Keratinocyte (primary cell): Measurements from ENCODE around the gene SLX4IP. TPM values are rescaled to one million over a fixed set of nuclear protein-coding genes. Genes with fewer than 3 reads are reported as not detected.

Experiments used
- DNase-seq: peaks from one replicate; pipeline ENCODE4 v3.0.0-alpha.2; 2011; ENCODE audit warnings: low read depth, missing footprints, low spot score
- FAIRE-seq: peaks from 2 replicates; lab custom pipeline; 2011; peaks lifted over from hg19 to GRCh38; lab: Jason Lieb, UNC
- H2AFZ ChIP-seq: 2 replicates; pipeline ENCODE4 v1.6.0; 2012; ENCODE audit warnings: low read length, control low read depth, inconsistent platforms; ENCODE audit not compliant: control insufficient read depth
- H3K27ac ChIP-seq: 2 replicates; pipeline ENCODE4 v1.5.1; 2011; ENCODE audit warnings: low read length; ENCODE audit not compliant: control insufficient read depth, insufficient read depth
- H3K27me3 ChIP-seq: 3 replicates; pipeline ENCODE4 v1.6.0; 2011; ENCODE audit warnings: low read length; ENCODE audit not compliant: control insufficient read depth, insufficient read depth; ENCODE audit errors: extremely low read depth
- H3K36me3 ChIP-seq, 2 experiments: 2 replicates in 1 of 2; 3 replicates in 1 of 2; pipeline ENCODE4 v1.5.1; 2011; ENCODE audit warnings: low read length in 2 of 2, mild to moderate bottlenecking in 1 of 2; ENCODE audit not compliant: control insufficient read depth in 2 of 2, insufficient read depth in 2 of 2; ENCODE audit errors: extremely low read depth in 1 of 2
- H3K4me1 ChIP-seq: 3 replicates; pipeline ENCODE4 v1.5.1; 2011; ENCODE audit warnings: low read length; ENCODE audit not compliant: control insufficient read depth, insufficient read depth; ENCODE audit errors: extremely low read depth
- H3K4me2 ChIP-seq: 3 replicates; pipeline ENCODE4 v1.6.0; 2011; ENCODE audit warnings: low read depth, low read length; ENCODE audit not compliant: control insufficient read depth, insufficient read depth; ENCODE audit errors: extremely low read depth
- H3K4me3 ChIP-seq, 3 experiments: fragments of 200-600 bp in 1 of 3; sonication (generic) in 1 of 3; 2 replicates in 2 of 3; 3 replicates in 1 of 3; pipeline ENCODE4 v1.5.1; 2011 to 2016; ENCODE audit warnings: low read length in 3 of 3, mild to moderate bottlenecking in 3 of 3, control low read depth in 2 of 3, inconsistent platforms in 1 of 3, low read depth in 1 of 3, mixed read lengths in 1 of 3, mixed run types in 1 of 3, moderate library complexity in 1 of 3; ENCODE audit not compliant: control insufficient read depth in 2 of 3, insufficient read depth in 2 of 3; ENCODE audit errors: extremely low read depth in 1 of 3
- H3K79me2 ChIP-seq: 2 replicates; pipeline ENCODE4 v1.6.0; 2012; ENCODE audit warnings: low read length; ENCODE audit not compliant: control insufficient read depth, insufficient read depth
- H3K9ac ChIP-seq: 3 replicates; pipeline ENCODE4 v1.6.0; 2011; ENCODE audit warnings: low read length; ENCODE audit not compliant: control insufficient read depth, insufficient read depth; ENCODE audit errors: extremely low read depth
- H3K9me1 ChIP-seq: 3 replicates; pipeline ENCODE4 v1.6.0; 2011; ENCODE audit warnings: low read length; ENCODE audit not compliant: control insufficient read depth, insufficient read depth; ENCODE audit errors: extremely low read depth
- H3K9me3 ChIP-seq: 2 replicates; pipeline ENCODE4 v1.5.1; 2012; ENCODE audit warnings: low read depth, low read length; ENCODE audit not compliant: control insufficient read depth
- H4K20me1 ChIP-seq: 3 replicates; pipeline ENCODE4 v1.6.0; 2011; ENCODE audit warnings: low read length; ENCODE audit not compliant: control insufficient read depth, insufficient read depth; ENCODE audit errors: extremely low read depth
- CTCF ChIP-seq, 3 experiments: IDR thresholded peaks in 1 of 3; conservative IDR thresholded peaks in 1 of 3; optimal IDR thresholded peaks in 1 of 3; 2 replicates in 2 of 3; 3 replicates in 1 of 3; pipeline versions ENCODE3 to v1.5.1; 2011; ENCODE audit warnings: low read length in 3 of 3, mild to moderate bottlenecking in 3 of 3, moderate library complexity in 2 of 3, control low read depth in 1 of 3, inconsistent platforms in 1 of 3; ENCODE audit not compliant: insufficient read depth in 2 of 3; ENCODE audit errors: extremely low read depth in 1 of 3
- EZH2 ChIP-seq: IDR thresholded peaks from one replicate; pipeline ENCODE4 v1.6.1; 2012; ENCODE audit warnings: inconsistent platforms, mild to moderate bottlenecking, low read length, moderate library complexity
- dilution Hi-C: fragments of 300-500 bp; cut with MboI; formaldehyde crosslinking; loops from one replicate; pipeline ENCODE4 v1.7.0; 2020; ENCODE audit warnings: low sequenced_read_pairs; ENCODE audit not compliant: extremely low pct_ligation_motif_present
- polyA plus RNA-seq, 5 experiments: library from polyadenylated mRNA; depleted of rRNA in 3 of 5; stranded (reverse) in 3 of 5; stranded (forward) in 1 of 5; unstranded in 1 of 5; fragments of >200 nt; gene quantifications; 1 replicate in 1 of 5; 2 replicates in 3 of 5; 3 replicates in 1 of 5; pipeline versions ENCODE4 v1.2.1 to v1.2.3, GENCODE V29; 2011 to 2012; ENCODE audit warnings: missing spikeins in 2 of 5, low read depth in 1 of 5, low replicate concordance in 1 of 5

SLX4IP gene
- polyA plus RNA-seq, 1 donor (not counting 4 experiments of a cell fraction or from before 2014, with no cell fraction given): 3.0 TPM

GRCh38 chr20:10475225-10475624 lies 40.1 kb downstream of the SLX4IP start:
- Histone ChIP-seq H3K79me2 (peaks cover 9% of the 10 kb centered on the region), H3K4me2 (no peak overlapping the region), H3K36me3 (no peaks in the 10 kb centered on the region), H3K4me1 (peaks cover 4% of the 10 kb centered on the region), H3K27ac (no peak overlapping the region), H3K4me3 (no peak overlapping the region), H3K27me3 (no peaks in the 10 kb centered on the region), H3K9me3 (no peaks in the 10 kb centered on the region), H4K20me1 (no peaks in the 10 kb centered on the region), H3K9ac (no peak overlapping the region), H3K9me1 (no peaks in the 10 kb centered on the region), H2AFZ (no peak overlapping the region)
- dilution Hi-C loops: no loop called here
- DNase-seq: no peak
- TF ChIP-seq EZH2: no peak
- TF ChIP-seq CTCF (optimal IDR thresholded peaks at IDR 0.05 in 1 of 3, IDR thresholded peaks at IDR 0.05 in 1 of 3, conservative IDR thresholded peaks at IDR 0.05 in 1 of 3; ENCODE audit: extremely low read depth in 1 of 3, insufficient read depth in 2 of 3, low read length in 3 of 3): no peak
- FAIRE-seq: no peak

- Histone ChIP-seq H3K9ac (no peak overlapping the region), H4K20me1 (no peaks in the 10 kb centered on the region), H3K4me3 (no peak overlapping the region), H3K79me2 (peaks cover 9% of the 10 kb centered on the region), H2AFZ (no peak overlapping the region), H3K4me2 (no peak overlapping the region), H3K4me1 (peaks cover 3% of the 10 kb centered on the region), H3K27me3 (no peaks in the 10 kb centered on the region), H3K9me3 (no peaks in the 10 kb centered on the region), H3K9me1 (no peaks in the 10 kb centered on the region), H3K27ac (no peak overlapping the region), H3K36me3 (no peaks in the 10 kb centered on the region)
- TF ChIP-seq EZH2 (no peak), CTCF (optimal IDR thresholded peaks at IDR 0.05 in 1 of 3, IDR thresholded peaks at IDR 0.05 in 1 of 3, conservative IDR thresholded peaks at IDR 0.05 in 1 of 3; ENCODE audit: extremely low read depth in 1 of 3, insufficient read depth in 2 of 3, low read length in 3 of 3) (no peak)
- dilution Hi-C loops: no loop called here
- FAIRE-seq: no peak
- DNase-seq: no peak
Measured at GRCh38 chr20:10476319-10476724, 41.2 kb downstream of the SLX4IP start.
